GM21723 (cell line): Measurements from ENCODE around the gene KCNJ13.
A peak's percentile ranks its signal among the peaks of the same experiment; 100 is the strongest.

Source experiments
- ATAC-seq: cut with Tn5 transposase; IDR thresholded peaks from one replicate; pipeline ENCODE4 v1.9.1; 2021; ENCODE audit warnings: mild to moderate bottlenecking, moderate library complexity; ENCODE audit not compliant: unreplicated experiment

Gene KCNJ13

DNA sequence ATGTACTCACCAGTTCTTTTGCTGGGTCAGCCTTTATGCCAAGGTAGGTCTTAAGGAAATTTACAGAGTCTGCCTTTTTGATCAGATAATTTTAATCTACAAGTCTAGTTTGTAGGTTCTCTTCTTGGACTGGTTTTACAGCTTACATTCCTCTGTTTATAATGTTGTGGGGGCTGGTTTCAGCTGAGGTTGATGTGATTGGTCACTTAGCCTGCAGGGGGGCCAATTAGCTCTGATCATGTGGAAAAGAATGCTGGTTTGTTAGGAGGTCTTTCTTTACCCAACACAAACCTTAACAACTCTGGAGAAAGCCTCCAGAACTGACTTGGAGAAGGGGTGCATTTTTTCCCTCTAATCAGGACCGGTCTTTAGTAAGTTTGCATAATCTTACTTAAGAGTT is at the start of gene KCNJ13:
Gene KCNJ13, minus strand, starts transcription at position 131 of the 400 bp plus-strand sequence. CDS start 5,203 bp downstream, outside the sequence.
- no peak for ATAC-seq

DNA sequence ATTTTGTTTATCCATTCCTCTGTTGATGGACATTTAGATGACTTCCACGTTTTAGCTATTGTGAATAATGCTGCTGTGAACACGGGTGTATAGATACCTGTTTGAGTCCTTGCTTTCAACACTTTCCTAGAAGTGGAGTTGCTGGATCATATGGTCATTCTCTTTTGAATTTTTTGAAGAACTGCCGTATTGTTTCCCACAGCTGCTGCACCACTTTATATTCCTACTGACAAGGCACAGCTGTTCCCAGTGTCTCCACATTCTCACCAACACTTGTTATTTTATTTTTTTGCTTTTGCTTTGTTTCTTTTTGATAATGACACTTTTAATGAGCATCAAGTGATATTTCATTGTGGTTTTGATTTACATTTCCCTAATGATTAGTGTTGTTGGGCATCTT is 41.4 kb upstream of the KCNJ13 start:
- ATAC-seq = no peak

DNA sequence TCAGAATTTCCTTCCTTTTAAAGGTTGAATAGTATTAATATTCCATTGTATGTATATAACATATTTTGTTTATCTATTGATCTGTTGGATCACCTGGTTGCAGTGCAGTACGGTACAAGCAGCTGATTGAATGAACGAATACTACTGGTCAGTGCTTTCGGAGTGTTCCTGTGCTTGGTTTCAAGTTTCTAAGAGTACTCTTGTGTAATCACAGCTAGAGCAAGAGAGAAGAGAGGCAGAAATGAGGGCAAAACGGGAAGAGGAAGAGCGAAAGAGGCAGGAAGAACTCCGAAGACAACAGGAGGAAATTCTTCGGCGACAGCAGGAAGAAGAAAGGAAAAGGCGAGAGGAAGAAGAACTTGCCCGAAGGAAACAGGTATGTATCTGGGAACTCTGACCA is 40.3 kb upstream of the KCNJ13 start:
- no peak for ATAC-seq

DNA sequence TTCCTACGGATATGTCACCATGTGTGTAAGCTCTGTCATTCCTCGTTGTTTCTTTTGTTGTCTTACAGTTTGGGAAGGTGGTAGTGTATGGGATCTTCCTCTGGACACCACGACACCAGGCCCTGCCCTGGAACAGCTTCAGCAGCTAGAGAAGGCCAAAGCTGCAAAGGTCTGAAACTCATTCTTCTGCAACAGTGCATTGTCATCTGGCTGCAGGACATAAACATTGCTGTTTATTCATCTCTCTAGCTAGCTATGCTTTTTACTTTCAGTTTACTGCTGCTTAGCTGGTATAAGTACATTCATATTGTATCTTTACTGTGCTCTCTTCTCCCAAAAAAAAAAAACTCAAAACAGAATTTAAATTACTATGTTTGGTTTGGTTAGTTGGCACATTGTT is 39.2 kb upstream of the KCNJ13 start:
- no peak for ATAC-seq

DNA sequence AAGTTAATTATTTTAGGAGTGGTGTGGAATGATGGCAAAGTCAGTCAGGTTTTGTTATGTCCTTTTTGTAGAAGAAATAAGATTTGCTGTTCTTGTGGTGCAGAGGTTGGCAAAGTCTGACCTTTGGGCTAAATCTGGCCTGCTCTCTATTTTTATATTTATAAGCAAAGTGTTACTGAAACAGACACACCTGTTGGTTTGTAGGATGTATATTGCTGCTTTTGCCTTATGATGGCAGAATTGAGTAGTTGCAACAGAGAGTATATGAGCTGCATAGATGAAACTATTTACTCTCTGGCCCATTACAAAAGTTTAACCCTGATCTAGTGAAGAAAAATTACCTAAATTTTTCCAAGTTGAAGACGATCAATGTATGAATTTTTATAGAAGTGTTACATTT is 34.1 kb upstream of the KCNJ13 start:
- ATAC-seq = no peak

DNA sequence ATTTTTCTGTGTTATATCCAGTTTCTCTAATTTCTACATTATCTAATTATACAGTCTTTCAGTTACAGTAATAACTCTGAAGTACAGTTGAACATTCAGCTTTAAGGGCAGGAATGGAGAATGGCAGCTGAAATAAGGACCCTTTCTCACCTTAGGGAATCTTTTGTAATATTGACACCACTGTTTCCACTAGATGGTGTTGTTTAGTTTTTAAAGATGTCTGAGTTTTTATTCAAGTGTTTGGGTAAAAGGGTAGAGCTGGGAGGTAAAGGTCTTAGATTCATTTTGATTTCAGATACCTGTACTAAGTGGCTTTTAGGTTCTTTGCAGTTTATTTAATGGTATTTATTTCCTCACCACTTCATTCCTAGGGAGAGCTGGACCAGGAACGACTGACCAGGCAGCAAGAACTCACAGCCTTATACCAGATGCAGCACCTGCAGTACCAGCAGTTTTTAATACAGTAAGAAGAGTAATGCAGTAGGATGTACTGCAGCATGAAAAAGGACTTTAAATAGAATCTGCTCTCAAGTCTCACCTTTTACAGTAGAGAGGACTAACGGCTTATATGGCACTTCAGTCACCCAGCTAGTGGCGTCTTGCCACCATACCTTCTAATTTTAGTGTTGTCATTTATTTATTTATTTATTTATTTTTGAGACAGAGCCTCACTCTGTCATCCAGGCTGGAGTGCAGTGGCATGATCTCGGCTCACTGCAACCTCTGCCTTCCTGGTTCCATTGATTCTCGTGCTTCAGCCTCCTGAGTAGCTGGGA is 33.2 kb upstream of the KCNJ13 start:
- ATAC-seq = no peak

DNA sequence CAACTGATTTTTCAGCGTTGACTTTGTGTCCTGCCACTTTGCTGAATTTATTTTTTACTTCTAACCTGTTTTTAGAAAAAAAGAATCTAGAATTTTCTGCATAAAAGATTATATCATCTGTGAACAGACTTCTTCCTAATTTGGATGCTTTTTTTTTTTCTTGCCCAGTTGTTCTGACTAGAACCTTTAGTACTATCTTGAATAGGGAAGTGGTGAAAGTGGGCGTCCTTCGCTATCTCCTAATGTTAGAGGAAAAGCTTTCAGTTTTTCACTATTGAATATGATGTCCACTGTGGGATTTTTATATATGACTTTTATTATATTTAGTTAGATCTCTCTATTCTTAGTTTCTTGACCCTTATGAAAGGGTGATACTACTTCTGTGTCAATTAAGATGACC is 25.7 kb upstream of the KCNJ13 start:
- ATAC-seq = no peak

DNA sequence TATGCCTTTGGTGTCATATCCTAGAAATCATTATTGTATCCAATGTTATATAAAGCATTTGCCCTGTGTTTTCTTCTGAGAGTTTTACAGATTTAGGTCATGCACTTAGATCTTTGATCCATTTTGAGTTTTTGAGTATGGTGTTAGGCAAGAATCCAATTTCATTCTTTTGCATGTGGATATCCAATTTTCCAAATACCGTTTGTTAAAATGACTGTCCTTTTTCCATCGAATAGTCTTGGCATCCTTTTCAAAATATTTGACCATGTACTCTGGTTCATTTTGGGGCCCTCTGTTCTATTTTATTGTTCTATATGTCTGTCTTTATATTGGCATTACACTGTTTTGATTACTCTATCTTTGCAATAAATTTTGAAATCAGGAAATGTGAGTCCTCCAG is 23.8 kb upstream of the KCNJ13 start:
- no peak for ATAC-seq

DNA sequence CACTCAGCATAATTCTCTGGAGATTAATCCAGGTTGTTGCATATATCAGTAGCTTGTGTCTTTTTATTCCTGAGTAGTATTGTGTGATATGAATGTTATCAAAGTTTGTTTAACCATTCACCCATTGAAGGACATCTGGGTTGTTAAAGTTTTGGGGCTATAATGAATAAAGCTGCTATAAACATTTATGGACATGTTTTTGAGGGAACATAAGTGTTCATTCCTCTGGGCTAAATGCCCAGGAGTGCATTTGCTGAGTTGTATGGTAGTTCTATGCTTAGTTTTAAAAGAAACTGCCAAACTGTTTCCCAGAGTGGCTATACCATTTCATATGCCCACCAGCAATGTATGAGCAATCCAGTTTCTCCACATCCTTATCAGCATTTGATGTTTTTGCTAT is 21.8 kb upstream of the KCNJ13 start:
- no peak for ATAC-seq

DNA sequence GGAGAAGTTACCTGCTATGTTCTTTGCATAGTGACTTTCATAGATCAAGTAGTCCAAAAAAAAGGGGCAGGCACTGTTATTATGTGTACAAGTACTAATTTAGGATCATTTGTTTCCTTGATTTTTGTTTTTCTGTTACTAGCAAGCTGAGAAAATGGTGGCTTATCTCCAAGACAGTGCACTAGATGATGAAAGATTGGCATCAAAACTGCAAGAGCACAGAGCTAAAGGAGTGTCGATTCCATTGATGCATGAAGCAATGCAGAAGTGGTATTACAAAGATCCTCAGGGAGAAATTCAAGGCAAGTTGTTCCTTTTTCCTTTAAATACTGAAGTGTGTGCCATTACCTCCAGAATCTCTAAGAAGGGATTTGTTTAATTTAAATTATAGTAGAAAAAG is 19.6 kb upstream of the KCNJ13 start:
- ATAC-seq = no peak

DNA sequence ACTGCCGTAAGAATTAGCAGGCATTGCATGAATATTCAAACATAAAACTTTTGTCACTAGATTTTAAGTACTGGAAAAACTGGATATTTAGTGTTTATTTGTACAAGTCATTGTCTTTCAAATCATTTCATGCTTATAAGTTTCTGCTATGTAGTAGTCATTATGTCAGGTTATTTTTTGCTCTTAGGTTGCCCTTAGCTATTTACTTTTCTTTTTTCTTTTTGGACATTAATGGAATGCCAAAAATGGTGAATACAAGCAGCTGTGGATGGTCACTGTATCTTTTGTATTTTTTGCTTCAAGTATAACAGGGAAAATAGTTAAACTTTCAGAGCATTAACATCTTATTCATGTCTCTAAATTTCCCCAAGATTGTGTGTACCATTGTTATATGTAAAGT is 18.6 kb upstream of the KCNJ13 start:
- ATAC-seq = no peak

DNA sequence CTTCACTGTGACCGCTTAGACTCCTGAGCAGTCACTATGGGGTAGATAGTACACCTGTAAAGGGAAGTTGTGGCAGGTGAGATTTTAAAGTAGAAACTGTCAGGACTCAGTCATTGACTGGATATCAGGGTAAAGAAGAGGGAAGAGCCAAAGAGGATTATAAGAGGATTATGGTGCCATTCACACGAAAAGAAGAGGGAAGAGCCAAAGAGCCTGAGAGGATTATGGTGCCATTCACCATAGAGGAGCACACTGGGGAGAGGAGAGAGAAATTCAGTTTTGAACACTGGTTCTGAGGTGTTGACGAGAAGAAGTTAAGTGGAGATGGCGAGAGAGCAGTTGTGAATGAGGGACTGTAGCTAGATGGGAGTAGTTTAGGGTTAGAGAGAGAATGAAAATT is 16.9 kb upstream of the KCNJ13 start:
- no peak for ATAC-seq

DNA sequence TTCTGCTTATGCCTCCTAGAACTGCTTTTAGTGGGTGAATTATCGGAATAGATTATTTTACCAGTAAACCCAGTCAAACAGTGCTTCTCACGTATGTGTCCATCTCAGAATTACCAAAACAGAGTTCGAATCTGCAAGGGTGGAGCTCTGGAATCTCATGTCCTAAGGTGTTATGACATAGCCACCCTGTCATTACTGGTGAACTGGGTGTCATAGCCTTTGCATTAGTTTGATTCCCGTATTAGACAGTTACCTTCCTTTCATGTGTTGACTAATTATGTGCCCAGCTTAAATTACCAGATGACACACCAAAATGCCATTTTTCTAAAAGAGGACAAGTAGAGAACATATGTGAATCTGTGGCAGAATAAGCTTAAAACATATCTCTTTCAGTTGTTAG is 15.2 kb upstream of the KCNJ13 start:
- ATAC-seq = no peak

DNA sequence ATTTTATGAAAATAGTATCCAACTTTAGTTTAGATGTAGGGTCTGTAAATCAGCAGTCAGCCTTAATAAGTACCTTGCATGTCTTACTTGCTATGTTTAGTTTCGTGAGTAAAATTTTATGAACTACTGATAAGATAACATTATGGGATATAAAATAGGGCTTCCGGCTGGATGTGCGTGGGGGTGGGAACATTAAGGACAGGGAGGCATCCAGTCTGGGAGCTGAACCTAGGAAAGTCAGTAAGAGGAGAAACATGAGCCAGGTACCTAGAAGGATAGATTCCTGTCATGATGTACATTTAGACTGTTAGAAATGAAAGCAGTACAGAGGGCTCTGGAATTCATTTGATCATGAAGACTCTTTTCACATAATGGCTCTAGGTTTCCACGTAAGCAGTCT is 12.7 kb upstream of the KCNJ13 start:
- no peak for ATAC-seq

DNA sequence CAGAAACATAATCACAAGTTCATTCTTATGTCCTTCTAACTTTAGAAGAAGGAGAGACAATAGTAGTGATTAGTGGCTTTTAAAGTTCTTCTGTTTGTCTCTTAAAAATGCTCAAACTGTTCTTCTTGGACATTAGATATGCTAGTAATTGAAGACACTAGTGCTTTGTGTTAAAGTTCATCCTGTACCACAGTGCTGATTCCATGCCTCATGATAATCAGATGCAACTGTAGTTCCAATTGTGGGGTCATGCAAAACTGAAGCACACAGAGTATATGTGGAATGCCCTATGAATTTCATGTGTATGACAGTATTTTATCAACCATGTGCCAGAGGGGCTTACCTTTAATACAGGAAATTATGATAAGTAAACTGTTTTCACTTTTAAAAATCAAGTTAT is 11.4 kb upstream of the KCNJ13 start:
- ATAC-seq = no peak

DNA sequence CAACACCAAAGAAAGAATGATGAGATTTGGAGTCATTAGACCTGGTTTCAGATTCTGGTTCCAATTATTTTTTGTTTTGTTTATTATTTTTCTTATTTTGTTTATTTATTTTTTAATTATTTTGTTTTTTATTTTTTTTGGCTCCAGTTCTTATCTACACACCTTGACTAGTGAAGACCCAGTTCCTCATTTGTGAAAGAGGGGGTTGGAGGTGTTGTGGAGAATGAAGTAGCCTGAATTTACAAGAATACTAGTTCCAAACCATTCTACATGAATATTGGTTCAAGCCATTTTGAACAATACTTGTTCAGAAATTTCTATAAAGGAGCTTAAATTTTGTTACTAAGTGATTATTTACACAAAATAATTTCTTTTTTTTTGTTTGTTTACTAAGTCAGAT is 6.9 kb upstream of the KCNJ13 start:
- ATAC-seq = no peak

DNA sequence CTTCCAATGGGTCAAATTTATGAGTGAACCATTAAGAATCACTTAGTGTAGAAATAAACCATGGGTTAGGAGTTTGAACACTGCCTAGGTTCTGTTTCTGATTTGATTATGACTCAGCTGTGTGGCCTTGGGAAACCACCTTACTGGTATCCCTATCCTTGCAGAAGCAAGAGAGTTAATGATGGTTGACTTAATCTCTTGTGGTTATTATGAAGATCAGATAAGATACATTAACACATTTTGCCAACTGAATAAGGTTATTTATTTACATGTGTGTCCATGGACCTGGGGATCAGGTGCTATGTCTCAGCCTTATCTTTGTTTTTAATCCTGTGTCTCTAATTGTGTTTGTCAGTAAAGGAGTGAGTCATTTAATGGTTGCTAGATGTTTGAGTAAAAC is 5.4 kb upstream of the KCNJ13 start:
- ATAC-seq = peak; percentile 88

DNA sequence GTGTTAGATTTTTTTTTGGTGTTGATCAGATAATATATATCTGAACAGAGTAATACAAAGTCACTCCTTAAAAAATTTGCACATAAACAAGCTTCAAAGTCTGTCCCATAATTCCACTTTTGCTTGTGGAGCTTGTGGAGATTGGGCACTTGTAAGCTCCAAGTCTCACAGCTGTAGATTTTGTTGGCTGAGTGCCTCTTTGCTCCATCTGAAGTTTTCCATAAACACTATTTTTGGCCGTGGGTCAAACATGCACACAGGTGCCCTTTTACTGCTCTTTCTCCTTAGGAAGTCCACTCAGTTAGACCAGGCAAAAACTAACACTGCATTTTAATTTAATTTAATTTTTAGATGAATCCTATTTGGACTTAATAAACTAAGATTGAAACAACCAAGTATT is 3.6 kb upstream of the KCNJ13 start:
- no peak for ATAC-seq

DNA sequence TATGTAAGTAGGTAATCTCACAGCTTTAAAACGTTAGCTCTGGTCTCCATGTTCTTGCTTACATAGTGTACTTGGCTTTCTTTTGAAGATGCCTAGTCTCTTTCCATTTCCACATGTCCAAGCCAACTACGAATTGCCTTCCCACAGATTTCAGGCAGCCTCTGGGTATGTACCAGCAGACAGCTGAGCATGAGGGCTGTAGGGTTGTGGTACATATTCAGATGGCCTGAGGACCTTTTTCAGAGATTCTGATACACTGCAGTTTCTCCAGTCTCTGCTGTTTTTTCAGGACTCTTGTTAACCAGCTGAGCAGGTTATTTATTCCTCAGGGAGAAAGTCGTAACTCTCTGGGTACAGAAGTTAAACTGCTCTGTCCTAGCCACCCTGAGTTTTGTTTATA is 3.1 kb upstream of the KCNJ13 start:
- ATAC-seq = no peak

DNA sequence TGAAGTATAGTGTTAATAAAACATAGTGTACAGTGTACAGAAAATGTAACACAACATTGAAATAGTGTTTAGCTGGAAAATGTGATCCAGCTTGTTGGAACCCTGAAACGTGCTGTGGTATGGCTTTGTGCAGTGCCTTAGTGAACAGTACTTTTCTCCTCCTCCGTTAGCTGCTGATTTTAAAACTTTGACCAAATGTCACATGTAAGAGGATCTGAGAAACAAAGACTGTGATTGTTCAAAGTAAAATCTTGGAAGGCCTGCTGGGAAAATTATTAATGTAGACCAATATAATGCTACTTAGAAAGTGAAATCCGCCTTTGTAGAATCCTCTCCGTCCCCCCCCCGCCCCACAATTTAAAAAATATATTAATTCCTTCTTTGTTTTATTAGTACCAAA is 911 bp upstream of the KCNJ13 start:
- ATAC-seq = no peak

DNA sequence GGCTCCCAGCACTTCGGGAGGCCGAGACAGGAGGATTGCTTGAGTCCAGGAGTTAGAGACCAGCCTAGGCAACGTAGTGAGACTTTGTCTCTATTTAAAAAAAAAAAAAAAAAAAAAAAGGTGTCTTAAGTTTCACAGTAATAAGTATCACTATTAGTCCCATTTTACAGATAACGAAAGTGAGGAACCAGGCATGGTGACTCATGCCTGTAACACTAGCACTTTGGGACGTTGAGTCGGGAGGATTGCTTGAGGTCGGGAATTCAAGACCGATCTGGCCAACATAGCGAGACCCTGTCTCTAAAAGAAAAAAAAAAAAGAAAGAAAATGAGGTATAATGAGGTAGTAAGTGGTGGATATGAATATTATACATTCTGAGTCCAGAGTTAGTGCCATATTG is 2.5 kb downstream of the KCNJ13 start:
- no peak for ATAC-seq

DNA sequence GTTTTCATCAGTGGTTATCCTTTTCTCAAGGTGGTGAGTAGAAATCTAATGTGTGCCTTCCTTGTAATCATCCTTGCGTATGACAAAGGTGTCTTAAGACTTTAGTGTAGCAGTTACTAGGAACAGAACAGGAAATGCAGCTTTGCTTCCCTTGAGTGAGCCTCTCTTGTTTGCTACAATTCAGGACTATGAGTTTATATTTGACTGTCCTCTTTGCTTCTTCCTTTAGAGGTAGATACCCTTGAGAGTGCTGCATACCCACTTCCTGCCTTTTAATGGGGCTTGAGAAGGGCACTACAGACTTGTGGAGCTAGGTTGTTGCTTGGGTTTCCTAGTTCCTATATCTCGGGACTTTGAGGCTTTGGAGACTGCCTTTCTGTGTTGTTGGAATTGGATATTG is 3.8 kb downstream of the KCNJ13 start:
- no peak for ATAC-seq

DNA sequence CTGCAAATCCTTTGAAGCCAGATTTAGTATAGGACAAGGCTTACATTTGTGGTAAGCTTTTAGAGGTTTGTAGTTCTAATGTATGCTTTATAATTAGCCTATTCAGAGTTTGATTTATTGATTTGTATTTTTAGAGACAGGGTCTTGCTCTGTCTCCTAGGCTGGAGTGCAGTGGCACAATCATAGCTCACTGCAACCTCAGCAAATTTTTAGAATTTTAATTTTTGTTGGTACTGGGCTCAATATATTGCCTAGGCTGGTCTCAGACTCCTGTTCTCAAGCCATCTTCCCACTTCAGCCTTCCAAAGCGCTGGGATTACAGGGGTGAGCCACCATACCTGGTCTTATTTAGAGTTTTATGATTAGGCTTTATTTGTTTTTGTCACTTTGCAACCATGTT is 4.5 kb downstream of the KCNJ13 start:
- no peak for ATAC-seq
